ENCODE data around the gene CKS2. TPM values are rescaled to one million over a fixed set of nuclear protein-coding genes. Genes with fewer than 3 reads are reported as not detected.
"Not testable (repeated sequence)": the region's sequence is repeated elsewhere in the genome, so short reads cannot be mapped to it uniquely, and the experiment has no call there.

Gene CKS2
- total and polyA plus RNA-seq, 2 of the 4 experiments (the other 2 are of a cell fraction): 192 to 261 TPM

DNA sequence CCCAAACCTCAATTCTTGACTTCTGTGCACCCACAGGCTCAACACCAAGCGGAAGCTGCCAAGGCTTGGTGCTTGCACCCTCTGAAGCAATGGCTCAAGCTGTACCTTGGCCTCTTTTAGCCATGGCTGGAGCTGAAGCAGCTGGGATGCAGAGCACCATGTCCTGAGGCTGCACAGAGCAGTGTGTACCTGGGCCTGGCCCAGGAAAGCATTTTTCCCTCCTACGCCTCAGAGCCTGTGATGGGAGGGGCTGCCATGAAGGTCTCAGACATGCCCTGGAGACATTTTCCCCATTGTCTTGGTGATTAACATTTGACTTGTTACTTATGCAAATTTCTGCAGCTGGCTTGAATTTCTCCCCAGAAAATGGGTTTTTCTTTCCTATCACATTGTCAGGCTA is 35.0 kb upstream of the CKS2 start:
- Histone ChIP-seq H2BK120ac (ENCODE audit: low read depth, low read length) (peak overlapping the region; percentile 28; the same call in 1 of the 2 replicates), H3K9me3 (ENCODE audit: control insufficient read depth, insufficient read depth, low read length) (peaks cover 12% of the 10 kb centered on the region), H3K4ac (ENCODE audit: low read depth, low read length) (peak overlapping the region; percentile 64; the same call in 1 of the 2 replicates), H2AK5ac (ENCODE audit: low read depth, low read length) (peak overlapping the region; percentile 67)
- no CpG with 5 or more reads among the region's 2 CpGs for WGBS, 2 experiments (ENCODE audit: extremely low coverage in 2 of 2, insufficient read length in 1 of 2)
- H3K56ac ChIP-seq (ENCODE audit: extremely low read depth, insufficient read depth, low read length); H3K27me3 ChIP-seq (ENCODE audit: control insufficient read depth, insufficient read depth, low read length); H3K27ac ChIP-seq (ENCODE audit: insufficient read depth, low read length); H2BK15ac ChIP-seq (ENCODE audit: low read depth, low read length); H3K9me1 ChIP-seq (ENCODE audit: insufficient read depth, low read length); H4K5ac ChIP-seq (ENCODE audit: low read depth, low read length); H3K79me1 ChIP-seq (ENCODE audit: low read depth in 1 of 2, low read length in 2 of 2); H4K20me1 ChIP-seq (ENCODE audit: insufficient read depth, low read length); BruUV-seq (replicated peaks); H3K36me3 ChIP-seq (ENCODE audit: control insufficient read depth, insufficient read depth, low read length); H3K4me2 ChIP-seq (ENCODE audit: low read depth, low read length); H2BK20ac ChIP-seq (ENCODE audit: low read depth, low read length); H4K91ac ChIP-seq (ENCODE audit: insufficient read depth, low read depth, low read length); H4K8ac ChIP-seq (ENCODE audit: low read depth in 2 of 2, low read length in 2 of 2); H2AK9ac ChIP-seq (replicated peaks; ENCODE audit: low read depth, low read length, poor library complexity); CTCF ChIA-PET; dilution Hi-C loops (cut with HindIII; ENCODE audit: low sequenced_read_pairs, unreplicated experiment); H3K4me1 ChIP-seq (ENCODE audit: control insufficient read depth, insufficient read depth, low read length); H2BK5ac ChIP-seq (ENCODE audit: low read depth, low read length, poor library complexity, severe bottlenecking); H3K4me3 ChIP-seq (ENCODE audit: insufficient read depth, low read depth, low read length); POLR2A ChIA-PET (ENCODE audit: unreplicated experiment); H2AFZ ChIP-seq (replicated peaks; ENCODE audit: low read length, poor library complexity); H3K23ac ChIP-seq (ENCODE audit: low read depth, low read length); H3K9ac ChIP-seq (ENCODE audit: low read depth, low read length); ATAC-seq (ENCODE audit: low read depth); H3K18ac ChIP-seq (ENCODE audit: low read depth, low read length); DNase-seq; H3K14ac ChIP-seq (replicated peaks; ENCODE audit: low read depth, low read length): not testable (repeated sequence)
- in situ Hi-C loops (cut with MboI; ENCODE audit: low sequenced_read_pairs): loop anchor here (10.0 kb wide), 1 partner anchor 681 kb away; no protein-coding TSS in a partner anchor
- intact Hi-C loops (cut with micrococcal nuclease): loop anchor here (5.0 to 10.0 kb wide), 2 partner anchors 254 to 681 kb away; no protein-coding TSS in a partner anchor

All from IMR-90 (cell line).